Measurements from ENCODE around the gene E2F4. TPM values are rescaled to one million over a fixed set of nuclear protein-coding genes. Genes with fewer than 3 reads are reported as not detected.

Gene E2F4
- polyA plus RNA-seq, 2 of the 4 experiments (the other 2 are of a cell fraction) = 65.1 to 66.6 TPM

- ATAC-seq = no peak
- no peak for DNase-seq (ENCODE audit: low read depth in 1 of 2, low spot score in 1 of 2)
- FAIRE-seq = no peak
- ChIA-PET CTCF (interaction anchor here (1.4 to 20.5 kb wide), 2 partner anchors 9 to 20 kb away, joined by 5 to 314 read pairs; partner anchors contain the start of genes B3GNT9, FBXL8 and TRADD), POLR2A (no interaction called here)
- TF ChIP-seq RAD21 (conservative IDR thresholded peaks at IDR 0.05 in 1 of 2, IDR thresholded peaks at IDR 0.05 in 1 of 2) = no peak
- peak; percentile 78; the same call in 1 of the 2 replicates for TF ChIP-seq KDM1A (IDR thresholded peaks at IDR 0.05; ENCODE audit: low read depth)
- WGBS (ENCODE audit: missing lambda C conversion rate) = 92% methylated on average over 69 of the region's 85 CpGs
- H3K4me2 ChIP-seq = no peak overlapping the region
- no peak overlapping the region for H3K27ac ChIP-seq
- no peaks in the 10 kb centered on the region for H3K9me3 ChIP-seq
- no peak overlapping the region for H3K4me3 ChIP-seq
- H3K4me1 ChIP-seq = peaks cover 15% of the 10 kb centered on the region
Measured at GRCh38 chr16:67165121-67166078, 26.6 kb upstream of the E2F4 start.

GRCh38 chr16:67166110-67166547 is 25.8 kb upstream of the E2F4 start:
- H3K4me1 ChIP-seq = peaks cover 17% of the 10 kb centered on the region
- ATAC-seq (no peak), DNase-seq (ENCODE audit: low read depth in 1 of 2, low spot score in 1 of 2) (no peak), FAIRE-seq (no peak)
- 81% methylated on average over 15 of the region's 18 CpGs for WGBS (ENCODE audit: missing lambda C conversion rate)
- TF ChIP-seq EHMT2 (IDR thresholded peaks at IDR 0.05; ENCODE audit: low read depth) = no peak
- H3K27ac ChIP-seq = no peak overlapping the region
- H3K4me3 ChIP-seq = no peak overlapping the region
- no peak overlapping the region for H3K4me2 ChIP-seq
- POLR2A ChIA-PET = no interaction called here
- H3K9me3 ChIP-seq = no peaks in the 10 kb centered on the region
- CTCF ChIA-PET = interaction anchor here (1.4 to 20.5 kb wide), 2 partner anchors 10 to 19 kb away, joined by 5 to 314 read pairs; partner anchors contain the start of genes B3GNT9, FBXL8 and TRADD

- no peak for TF ChIP-seq HMGXB4 (CRISPR knock-in tag; IDR thresholded peaks at IDR 0.05; ENCODE audit: borderline replicate concordance)
- FAIRE-seq = no peak
- Histone ChIP-seq H3K9me3 (no peaks in the 10 kb centered on the region), H3K4me2 (no peak overlapping the region), H3K4me1 (peaks cover 19% of the 10 kb centered on the region), H3K27ac (no peak overlapping the region), H3K4me3 (no peak overlapping the region)
- POLR2A ChIA-PET = no interaction called here
- WGBS (ENCODE audit: missing lambda C conversion rate) = 88% methylated on average over 5 of the region's 5 CpGs
- ATAC-seq = no peak
- CTCF ChIA-PET = interaction anchor here (1.4 to 20.5 kb wide), 5 partner anchors 10 to 206 kb away, joined by 4 to 314 read pairs (median 5); partner anchors contain the start of genes B3GNT9, CES3, EXOC3L1 and FBXL8
- DNase-seq (ENCODE audit: low read depth in 1 of 2, low spot score in 1 of 2) = no peak
Measured at GRCh38 chr16:67166598-67167168, 25.3 kb upstream of the E2F4 start.

GRCh38 chr16:67167588-67167987 is 24.4 kb upstream of the E2F4 start:
- ATAC-seq (no peak), FAIRE-seq (no peak), DNase-seq (ENCODE audit: low read depth in 1 of 2, low spot score in 1 of 2) (no peak)
- Histone ChIP-seq H3K9me3 (no peaks in the 10 kb centered on the region), H3K27ac (peak overlapping the region in 1 of 2 experiments; percentile 8; a peak in 1 of 6 replicates), H3K4me2 (no peak overlapping the region), H3K4me3 (no peak overlapping the region), H3K4me1 (peaks cover 22% of the 10 kb centered on the region)
- WGBS (ENCODE audit: missing lambda C conversion rate) = 90% methylated on average over 3 of the region's 7 CpGs
- POLR2A ChIA-PET = no interaction called here
- CTCF ChIA-PET = interaction anchor here (1.1 to 20.5 kb wide), 7 partner anchors 9 to 213 kb away, joined by 3 to 314 read pairs (median 4); partner anchors contain the start of genes B3GNT9, CES3, EXOC3L1 and FBXL8
- TF ChIP-seq RARB (CRISPR knock-in tag; IDR thresholded peaks at IDR 0.05) (no peak), POLR2AphosphoS2 (conservative IDR thresholded peaks at IDR 0.05; ENCODE audit: low read length) (no peak), MYC (IDR thresholded peaks at IDR 0.05; ENCODE audit: borderline replicate concordance, low read length) (no peak), HOXB13 (CRISPR knock-in tag; IDR thresholded peaks at IDR 0.05; ENCODE audit: low read depth) (no peak), NR3C1 (IDR thresholded peaks at IDR 0.05) (no peak), JUN (IDR thresholded peaks at IDR 0.05) (no peak), MAZ (IDR thresholded peaks at IDR 0.05; ENCODE audit: borderline replicate concordance, low read depth, low read length) (no peak), FOXS1 (CRISPR knock-in tag; IDR thresholded peaks at IDR 0.05) (no peak), ZNF302 (CRISPR knock-in tag; IDR thresholded peaks at IDR 0.05) (no peak), MAFK (IDR thresholded peaks at IDR 0.05; ENCODE audit: partially characterized antibody) (no peak), EP300 (IDR thresholded peaks at IDR 0.05) (no peak), SREBF2 (IDR thresholded peaks at IDR 0.05) (no peak), CTCF (IDR thresholded peaks at IDR 0.05) (no peak), TP53 (CRISPR knock-in tag; IDR thresholded peaks at IDR 0.05) (no peak), E2F6 (IDR thresholded peaks at IDR 0.05; ENCODE audit: borderline replicate concordance, low read depth) (no peak), KDM5A (IDR thresholded peaks at IDR 0.05) (no peak)
